GM23248 (cell line): ENCODE data around the gene TUBB6.

Experiments used
- EZH2 ChIP-seq: fragments of 200-600 bp; sonication (generic); IDR thresholded peaks from 2 replicates; pipeline ENCODE4 v1.6.1; 2018; ENCODE audit warnings: antibody characterized with exemption, mild to moderate bottlenecking; ENCODE audit not compliant: insufficient read depth, poor library complexity, severe bottlenecking
- EZH2phosphoT487 ChIP-seq: fragments of 200-600 bp; sonication (generic); IDR thresholded peaks from 2 replicates; pipeline ENCODE4 v1.6.1; 2018; ENCODE audit warnings: antibody characterized with exemption, moderate library complexity, mild to moderate bottlenecking, low read depth; ENCODE audit not compliant: insufficient read depth

DNA sequence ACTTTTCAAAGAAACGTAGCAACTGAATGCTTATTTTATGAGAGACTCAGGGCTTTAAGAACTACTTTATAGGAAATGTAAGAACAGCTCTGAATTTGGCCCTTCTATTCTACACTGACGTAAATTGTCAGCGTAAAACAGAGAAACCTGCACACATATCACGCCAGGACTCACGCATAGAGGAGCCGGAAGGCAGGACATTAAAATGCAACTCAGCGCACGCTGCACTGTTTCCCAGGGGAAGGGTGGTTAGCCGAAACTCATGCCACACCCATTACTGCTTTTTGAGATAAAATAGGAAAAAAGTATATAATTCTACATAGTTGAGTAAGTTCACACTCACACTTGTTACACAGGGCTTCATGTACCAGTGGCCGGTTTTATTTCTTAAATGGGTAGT lies 7.4 kb downstream of the TUBB6 start:
- TF ChIP-seq EZH2 (no peak), EZH2phosphoT487 (no peak)
